HG02571 (cell line): ENCODE results near the gene KLHL5.
"Not testable (repeated sequence)": the region's sequence is repeated elsewhere in the genome, so short reads cannot be mapped to it uniquely, and the experiment has no call there.

ENCODE experiments used
- ATAC-seq: cut with Tn5 transposase; IDR thresholded peaks from one replicate; pipeline ENCODE4 v1.9.1; 2021; ENCODE audit warnings: mild to moderate bottlenecking, moderate library complexity; ENCODE audit not compliant: unreplicated experiment

KLHL5 gene

GRCh38 chr4:39062094-39062769 lies at the start of gene KLHL5:
TSS of gene KLHL5 (plus strand) at chr4:39062232. CDS start at chr4:39062653, 421 bp downstream.
- no peak for ATAC-seq

- ATAC-seq, result no peak
Measured at GRCh38 chr4:39014028-39014427, 48.0 kb upstream of the KLHL5 start.

GRCh38 chr4:39020130-39020529 lies 41.9 kb upstream of the KLHL5 start:
- ATAC-seq, result no peak

DNA sequence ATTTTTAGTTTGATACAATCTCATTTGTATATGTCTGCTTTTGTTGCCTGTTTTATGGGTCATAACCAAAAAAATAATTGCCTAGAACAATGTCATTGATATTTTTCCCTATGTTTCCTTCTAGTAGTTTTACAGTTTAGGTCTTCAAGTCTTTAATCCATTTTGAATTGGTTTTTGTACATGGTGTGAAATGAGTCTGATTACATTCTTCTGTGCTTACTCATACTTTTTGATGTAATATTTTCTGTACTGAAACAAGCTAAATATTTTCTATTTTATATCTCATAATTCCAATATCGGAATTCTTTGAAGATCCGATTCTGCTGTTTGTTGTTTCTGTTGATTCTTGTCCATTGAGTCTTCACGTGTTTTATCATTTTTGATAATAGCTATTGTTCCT lies 40.4 kb upstream of the KLHL5 start:
- no peak for ATAC-seq

GRCh38 chr4:39022241-39022640 lies 39.8 kb upstream of the KLHL5 start:
- ATAC-seq, result no peak

DNA sequence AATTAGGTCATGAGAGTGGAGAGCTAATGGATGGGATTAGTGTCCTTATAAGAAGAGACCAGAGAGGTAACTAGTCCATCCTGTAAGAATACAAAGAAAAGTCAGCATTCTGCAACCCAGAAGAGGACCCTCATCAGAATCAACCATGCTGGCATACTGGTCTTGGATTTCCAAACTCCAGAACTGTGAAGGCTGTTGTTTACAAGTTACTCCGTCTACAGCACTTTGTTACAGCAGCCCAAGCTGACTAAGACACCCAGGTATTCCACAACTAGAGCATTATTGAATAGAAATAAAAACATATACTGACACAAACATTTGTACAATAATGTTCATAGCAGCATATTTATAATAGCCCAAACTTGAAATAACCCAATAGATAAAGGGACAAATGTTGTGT lies 39.0 kb upstream of the KLHL5 start:
- ATAC-seq, result no peak

- ATAC-seq, result no peak
Measured at GRCh38 chr4:39024311-39024865, 37.6 kb upstream of the KLHL5 start.

GRCh38 chr4:39025552-39026085 lies 36.4 kb upstream of the KLHL5 start:
- ATAC-seq, result no peak

DNA sequence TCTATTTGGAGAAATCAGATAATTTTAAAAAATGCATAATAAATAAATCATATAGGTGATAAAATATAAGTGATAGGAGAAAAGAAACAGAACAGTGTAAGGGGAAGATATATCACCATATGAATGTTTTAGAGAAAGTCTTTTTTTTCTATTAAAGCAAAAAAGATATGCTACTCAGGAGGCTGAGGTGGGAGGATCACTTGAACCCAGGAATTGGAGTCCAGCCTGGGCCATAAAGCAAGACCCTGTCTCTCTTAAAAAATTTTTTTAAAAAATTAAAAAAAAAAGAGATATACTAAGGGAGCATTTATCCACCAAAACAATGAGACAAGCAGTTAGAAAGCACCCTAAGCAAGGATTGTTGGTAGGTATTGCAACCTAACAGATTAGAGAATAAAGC lies 35.9 kb upstream of the KLHL5 start:
- ATAC-seq, result no peak

DNA sequence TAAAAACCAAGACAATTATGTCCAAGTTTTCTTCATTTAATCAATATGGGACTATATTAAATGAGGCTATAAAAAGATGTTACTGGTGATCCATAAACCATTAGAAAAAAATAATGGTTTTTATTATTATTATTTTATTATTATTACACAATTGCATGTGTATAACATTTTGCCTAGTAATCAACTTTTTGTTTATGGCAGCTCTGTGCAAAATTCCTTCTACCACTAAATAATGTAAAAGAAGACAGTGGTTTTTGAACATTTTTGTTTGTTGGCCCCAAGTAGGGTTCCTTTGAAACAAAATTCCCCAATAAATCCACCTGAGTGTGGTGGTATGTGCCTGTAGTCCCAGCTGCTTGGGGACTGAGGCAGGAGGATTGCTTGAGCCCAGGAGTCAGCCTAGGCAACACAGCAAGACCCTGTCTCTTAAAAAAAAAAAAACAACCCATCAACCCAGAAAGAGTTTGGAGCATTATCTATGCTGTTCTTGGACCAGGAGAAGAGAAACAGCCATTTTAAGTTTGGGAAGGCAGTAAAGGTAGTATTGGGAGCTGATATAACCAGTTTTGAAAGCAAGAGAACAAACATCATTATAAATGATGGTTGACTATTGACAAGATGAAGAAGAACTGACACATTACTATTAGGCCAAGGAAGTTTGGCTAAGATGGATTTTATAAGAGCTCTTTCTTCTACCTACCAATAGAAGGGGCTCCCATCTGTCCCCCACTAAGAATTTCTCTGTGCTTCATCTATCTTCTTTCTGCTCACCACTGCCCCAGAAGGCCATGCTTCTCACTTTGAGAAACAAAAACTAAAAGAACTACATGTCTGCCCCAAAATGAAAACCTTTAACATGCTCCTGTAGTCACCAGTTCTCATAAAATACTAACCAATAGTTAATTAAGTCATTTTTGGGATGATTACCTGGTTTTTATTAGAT lies 32.0 kb upstream of the KLHL5 start:
- peak; percentile 40 for ATAC-seq

DNA sequence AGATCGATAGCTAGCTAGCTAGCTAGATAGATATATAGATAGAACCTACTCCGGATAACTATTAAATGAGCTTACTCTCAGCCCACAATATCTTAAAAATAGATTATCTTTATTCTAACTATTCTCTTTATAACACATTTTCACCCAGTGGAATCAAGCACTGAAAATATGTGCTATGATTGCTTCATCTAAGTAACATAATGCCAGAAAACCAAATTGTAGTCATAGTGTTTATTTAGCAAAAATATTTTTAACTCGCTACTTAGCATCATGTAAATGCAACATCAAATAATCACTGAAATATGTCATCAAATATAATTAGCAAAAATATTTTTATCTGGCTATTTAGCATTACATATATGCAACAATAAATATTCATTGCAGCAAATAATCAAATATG lies 31.3 kb upstream of the KLHL5 start:
- ATAC-seq, result no peak

- ATAC-seq, result not testable (repeated sequence)
Measured at GRCh38 chr4:39031590-39032020, 30.4 kb upstream of the KLHL5 start.

DNA sequence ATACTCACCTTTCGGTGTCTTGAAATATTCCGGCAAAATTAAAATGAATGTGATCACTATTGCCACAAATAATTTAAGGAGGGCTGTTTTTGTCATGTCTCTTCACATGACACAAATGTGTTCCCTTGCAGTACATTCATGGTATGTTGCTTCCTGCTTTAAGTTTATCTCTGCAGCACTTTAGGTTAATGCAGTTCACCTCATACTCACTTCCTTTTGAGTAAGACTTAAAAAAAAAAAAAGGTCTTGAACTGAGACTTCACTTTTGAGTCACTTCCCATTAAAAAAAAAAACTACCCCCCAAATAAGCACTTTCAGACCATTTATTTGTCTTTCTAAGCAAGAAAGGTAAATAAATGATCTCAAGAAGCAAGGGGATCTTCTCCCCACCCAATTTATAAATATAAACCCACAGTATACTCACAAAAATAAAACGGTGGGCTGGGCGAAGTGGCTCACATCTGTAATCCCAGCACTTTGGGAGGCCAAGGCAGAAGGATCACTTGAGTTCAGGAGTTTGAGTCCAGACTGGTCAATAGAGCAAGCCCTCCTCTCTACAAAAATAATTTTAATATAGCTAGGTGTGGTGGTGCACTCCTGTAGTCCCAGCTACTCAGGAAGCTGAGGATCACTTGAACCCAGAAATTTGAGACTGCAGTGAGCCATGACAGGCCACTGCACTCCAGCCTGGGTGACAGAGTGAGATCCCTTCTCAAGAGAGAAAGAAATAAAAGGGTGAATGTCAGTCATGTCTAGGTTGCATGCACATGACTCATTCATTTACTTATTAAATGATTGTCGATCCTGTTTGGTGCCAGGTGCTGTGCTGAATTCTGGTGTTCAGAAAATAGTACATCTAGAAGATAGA lies 29.6 kb upstream of the KLHL5 start, which contains the start of gene TMEM156:
Gene TMEM156 (minus strand): TSS at position 192 of the 868 bp plus-strand sequence. CDS start 96 bp downstream, at position 96.
- ATAC-seq, result peak; percentile 60

- no peak for ATAC-seq
Measured at GRCh38 chr4:39036172-39036571, 25.9 kb upstream of the KLHL5 start.

DNA sequence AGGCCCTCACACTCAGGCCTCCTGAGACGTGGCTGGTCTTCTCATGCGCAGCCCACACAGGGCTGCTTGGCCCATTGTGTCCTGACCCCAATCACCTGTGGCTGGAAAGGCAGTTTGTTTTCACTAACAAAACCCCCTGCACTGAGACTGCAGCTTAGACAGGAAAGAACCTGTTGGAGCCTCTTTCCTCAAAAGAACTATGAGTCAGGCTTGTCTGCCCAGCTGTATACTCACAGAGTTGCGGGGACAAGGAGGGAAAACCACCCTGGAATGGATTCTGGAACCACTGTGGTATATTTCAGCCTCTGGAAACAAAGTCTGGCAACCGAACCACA lies 24.6 kb upstream of the KLHL5 start:
- no peak for ATAC-seq

DNA sequence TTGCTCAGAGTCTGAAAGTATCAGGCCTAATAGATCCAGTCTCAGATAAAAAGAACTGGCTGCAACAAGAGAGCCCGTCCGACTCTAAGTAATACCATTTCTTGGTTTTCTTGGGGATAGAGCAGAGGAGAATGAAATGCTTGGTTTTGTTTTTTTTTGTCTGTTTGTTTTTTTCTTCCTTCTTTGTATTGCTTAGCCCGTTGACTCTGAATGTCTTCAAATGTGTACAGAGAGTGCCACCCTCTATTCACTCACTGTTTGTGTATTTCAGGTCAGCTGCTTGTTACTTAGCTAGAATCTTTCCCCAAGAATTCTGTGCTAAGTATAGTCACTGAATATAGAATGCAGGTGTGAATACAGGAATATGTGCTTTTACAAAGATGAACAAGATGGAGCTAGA lies 24.1 kb upstream of the KLHL5 start:
- no peak for ATAC-seq

DNA sequence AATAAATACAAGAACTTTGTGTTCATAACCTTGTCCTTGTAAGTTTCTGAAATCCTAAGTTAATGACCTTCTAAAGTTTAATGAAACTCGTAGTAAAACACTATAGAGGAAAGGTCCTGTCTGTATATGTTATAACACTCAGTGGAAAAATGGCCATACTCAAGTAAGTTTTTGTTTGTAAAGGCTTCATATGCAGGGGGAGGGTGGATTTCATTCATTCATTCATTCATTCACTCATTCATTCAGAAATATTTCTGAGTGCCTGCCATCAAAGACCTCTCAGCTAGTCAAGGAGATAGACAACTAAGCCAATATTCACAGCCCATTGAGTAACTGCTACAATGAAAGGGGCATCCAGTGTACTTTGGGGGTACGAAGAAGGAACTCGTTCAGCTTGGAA lies 22.9 kb upstream of the KLHL5 start:
- ATAC-seq, result no peak

- no peak for ATAC-seq
Measured at GRCh38 chr4:39042366-39042765, 19.7 kb upstream of the KLHL5 start.

- no peak for ATAC-seq
Measured at GRCh38 chr4:39043058-39043860, 18.8 kb upstream of the KLHL5 start.
